HepG2 (cell line): ENCODE results near the gene COQ8B. TPM values are rescaled to one million over a fixed set of nuclear protein-coding genes. Genes with fewer than 3 reads are reported as not detected.

Source experiments
- ATAC-seq: fragments of 200-7000 bp; cut with Tn5 transposase; 3 replicates; pipeline ENCODE4 v1.9.1; 2020; ENCODE audit warnings: mild to moderate bottlenecking, moderate library complexity
- BruUV-seq: library from RNA; stranded (reverse); fragments of 400-500 nt; replicated peaks from 2 replicates; lab custom pipeline; 2021; lab: Mats Ljungman, UMichigan
- CTCF ChIA-PET: fragments of 300-600 bp; formaldehyde crosslinking; extraction: SDS; loops from one replicate; lab custom pipeline; 2021; ENCODE audit warnings: low total read pairs, inconsistent platforms, low intra/inter-chr PET ratio; lab: Yijun Ruan, JAX
- POLR2A ChIA-PET: fragments of 350-600 bp; sonication (Branson Sonifier 250); formaldehyde crosslinking; loops from one replicate; lab custom pipeline; 2020; ENCODE audit warnings: antibody characterized with exemption, inconsistent platforms; lab: Yijun Ruan, JAX
- DNase-seq: peaks from one replicate; pipeline ENCODE4 v3.0.0-alpha.2; 2015; ENCODE audit warnings: low spot score
- FAIRE-seq: peaks from 3 replicates; lab custom pipeline; 2011; peaks lifted over from hg19 to GRCh38; lab: Jason Lieb, UNC
- H2AFZ ChIP-seq: one replicate; pipeline ENCODE4 v1.6.1; 2011; ENCODE audit warnings: low read length, inconsistent platforms
- H3K27ac ChIP-seq: fragments of 300-600 bp; 3 replicates; pipeline ENCODE4 v1.8.0; 2011; ENCODE audit warnings: mixed run types, mild to moderate bottlenecking, mixed read lengths, low read length, inconsistent platforms; ENCODE audit not compliant: insufficient read depth; ENCODE audit errors: extremely low read length
- H3K27me3 ChIP-seq, 2 experiments: fragments of 200-600 bp in 1 of 2; 2 replicates in 1 of 2; 3 replicates in 1 of 2; pipeline versions ENCODE4 v1.6.0 to v1.8.0; 2011; ENCODE audit warnings: low read length in 2 of 2, mild to moderate bottlenecking in 2 of 2, moderate library complexity in 2 of 2, inconsistent platforms in 1 of 2; ENCODE audit not compliant: insufficient read depth in 2 of 2, control insufficient read depth in 1 of 2
- H3K36me3 ChIP-seq, 2 experiments: fragments of 200-600 bp in 1 of 2; replicated peaks in 1 of 2; 2 replicates in 1 of 2; 3 replicates in 1 of 2; pipeline versions ENCODE4 v1.5.1 to v1.8.0; 2011; ENCODE audit warnings: low read length in 2 of 2, inconsistent platforms in 1 of 2; ENCODE audit not compliant: insufficient read depth in 2 of 2, control insufficient read depth in 1 of 2
- H3K4me1 ChIP-seq: 2 replicates; pipeline ENCODE4 v1.5.1; 2012; ENCODE audit warnings: low read length, inconsistent platforms; ENCODE audit not compliant: insufficient read depth
- H3K4me2 ChIP-seq: 2 replicates; pipeline ENCODE4 v1.6.0; 2011; ENCODE audit warnings: low read depth, low read length, inconsistent platforms
- H3K4me3 ChIP-seq, 3 experiments: fragments of 200-600 bp in 1 of 3; sonication (generic), shearing (Covaris generic) in 1 of 3; replicated peaks in 1 of 3; 2 replicates each; pipeline ENCODE4 v1.5.1; 2011 to 2016; ENCODE audit warnings: low read length in 3 of 3, inconsistent platforms in 2 of 3, low read depth in 2 of 3, mild to moderate bottlenecking in 2 of 3, control low read depth in 1 of 3, mixed read lengths in 1 of 3; ENCODE audit not compliant: insufficient read depth in 1 of 3
- H3K79me2 ChIP-seq: one replicate; pipeline ENCODE4 v1.6.1; 2011; ENCODE audit warnings: low read length, inconsistent platforms; ENCODE audit not compliant: insufficient read depth
- H3K9ac ChIP-seq: 2 replicates; pipeline ENCODE4 v1.6.0; 2011; ENCODE audit warnings: mild to moderate bottlenecking, low read depth, low read length, inconsistent platforms; ENCODE audit not compliant: insufficient read depth
- H3K9me3 ChIP-seq: 2 replicates; pipeline ENCODE4 v1.5.1; 2012; ENCODE audit warnings: mild to moderate bottlenecking, low read length
- H4K20me1 ChIP-seq: 2 replicates; pipeline ENCODE4 v1.6.0; 2011; ENCODE audit warnings: inconsistent platforms, mild to moderate bottlenecking, low read length, moderate library complexity; ENCODE audit not compliant: insufficient read depth
- HNF4G ChIP-seq, 2 experiments: sonication (generic) in 1 of 2; formaldehyde crosslinking in 1 of 2; IDR thresholded peaks; 2 replicates each; pipeline versions ENCODE4 v1.4.0 to v1.6.1; 2011 to 2020; ENCODE audit warnings: borderline replicate concordance in 2 of 2, low read depth in 2 of 2, mild to moderate bottlenecking in 2 of 2, low read length in 1 of 2, missing genetic modification reagents in 1 of 2, moderate library complexity in 1 of 2
- MIER2 ChIP-seq: IDR thresholded peaks from 2 replicates; pipeline ENCODE4 v1.6.1; 2016; ENCODE audit warnings: missing biosample characterization, missing genetic modification reagents
- PCBP1 ChIP-seq: fragments of 200-400 bp; formaldehyde crosslinking; IDR thresholded peaks from 2 replicates; pipeline ENCODE4 v1.6.1; 2017; ENCODE audit warnings: mild to moderate bottlenecking, low read depth, low read length, borderline replicate concordance
- POLR2G ChIP-seq: fragments of 200-400 bp; formaldehyde crosslinking; IDR thresholded peaks from 2 replicates; pipeline ENCODE4 v1.6.1; 2018; ENCODE audit warnings: mild to moderate bottlenecking, low read depth, low read length, moderate library complexity
- RBM22 ChIP-seq: fragments of 200-400 bp; formaldehyde crosslinking; optimal IDR thresholded peaks from 2 replicates; pipeline ENCODE3; 2017; ENCODE audit warnings: mild to moderate bottlenecking, low read length, moderate library complexity
- SMAD9 ChIP-seq: sonication (generic); formaldehyde crosslinking; IDR thresholded peaks from 2 replicates; pipeline ENCODE4 v1.5.1; 2020; ENCODE audit warnings: mild to moderate bottlenecking, missing genetic modification reagents
- ZFP82 ChIP-seq: sonication (generic); formaldehyde crosslinking; IDR thresholded peaks from 2 replicates; pipeline ENCODE4 v1.5.1; 2020; ENCODE audit warnings: mild to moderate bottlenecking, missing genetic modification reagents, borderline replicate concordance
- ZNF124 ChIP-seq: sonication (generic); formaldehyde crosslinking; IDR thresholded peaks from 2 replicates; pipeline ENCODE4 v1.4.0; 2020; ENCODE audit warnings: missing genetic modification reagents
- ZNF564 ChIP-seq: sonication (generic); formaldehyde crosslinking; IDR thresholded peaks from 2 replicates; pipeline ENCODE4 v1.8.1; 2023; ENCODE audit warnings: mild to moderate bottlenecking, missing genetic modification reagents
- ZNF629 ChIP-seq: sonication (generic); formaldehyde crosslinking; conservative IDR thresholded peaks from 2 replicates; pipeline ENCODE4 v1.5.0; 2020; ENCODE audit warnings: missing genetic modification reagents
- ZNF883 ChIP-seq: sonication (generic); formaldehyde crosslinking; IDR thresholded peaks from 2 replicates; pipeline ENCODE4 v1.5.1; 2020; ENCODE audit warnings: mild to moderate bottlenecking, missing genetic modification reagents; ENCODE audit errors: not compliant biosample characterization
- WGBS: methylation state at CpG from one replicate; pipeline ENCODE4 v1.1.6; 2017; ENCODE audit warnings: low lambda C conversion rate; 5-methylcytosine and 5-hydroxymethylcytosine counted together
- in situ Hi-C: cut with HindIII; loops from 2 replicates; pipeline ENCODE4 v1.10.0; 2017; ENCODE audit warnings: low pct_unique_long_range_greater_than_20kb; ENCODE audit not compliant: extremely low pct_ligation_motif_present
- intact Hi-C: fragments of 100-400 bp; cut with micrococcal nuclease; formaldehyde crosslinking; loops from one replicate; pipeline ENCODE4 v1.10.0; 2022; ENCODE audit not compliant: unreplicated experiment
- polyA plus RNA-seq, 8 experiments: library from polyadenylated mRNA; depleted of rRNA in 3 of 8; stranded (reverse) in 7 of 8; unstranded in 1 of 8; fragments of >200 nt; fragmentation: Illumina TruSeq in 4 of 8; extraction: Trizol in 4 of 8; gene quantifications; 2 replicates each; pipeline versions ENCODE4 v1.2.1 to v1.2.3, GENCODE V29; 2011 to 2016; ENCODE audit warnings: low read depth in 4 of 8, missing spikeins in 1 of 8, mixed read lengths in 1 of 8; ENCODE audit not compliant: insufficient read depth in 1 of 8
- total RNA-seq, 5 experiments: library from RNA; depleted of rRNA; stranded (reverse); fragments of >200 nt; fragmentation: Illumina TruSeq; extraction: Trizol; gene quantifications; 2 replicates each; pipeline ENCODE4 v1.2.3, GENCODE V29; 2016; ENCODE audit warnings: low read depth in 1 of 5
- TF ChIP-seq, protein P1 (sequence below): sonication (generic); formaldehyde crosslinking; IDR thresholded peaks from 2 replicates; pipeline ENCODE4 v1.4.0; 2020; ENCODE audit warnings: missing genetic modification reagents

Gene COQ8B
- total and polyA plus RNA-seq, 2 of the 13 experiments (the other 11 are each of a cell fraction or from before 2014, with no cell fraction given), result 12.3 to 17.2 TPM

GRCh38 chr19:40741527-40742390, 25.1 kb upstream of the COQ8B start:
- WGBS, result 97% methylated on average over 3 of the region's 10 CpGs
- Histone ChIP-seq H3K79me2 (no peaks in the 10 kb centered on the region), H3K27ac (no peak overlapping the region), H4K20me1 (no peaks in the 10 kb centered on the region), H3K9ac (no peak overlapping the region), H2AFZ (no peak overlapping the region), H3K4me2 (no peak overlapping the region), H3K4me3 (no peak overlapping the region), H3K36me3 (peaks cover 8 to 26% of the 10 kb centered on the region in 2 experiments), H3K27me3 (no peaks in the 10 kb centered on the region), H3K4me1 (peaks cover 23% of the 10 kb centered on the region), H3K9me3 (no peaks in the 10 kb centered on the region)
- TSS peak; percentile 33 for BruUV-seq
- in situ Hi-C loops, result no loop called here
- FAIRE-seq (no peak), DNase-seq (no peak), ATAC-seq (no peak)
- POLR2A ChIA-PET, result interaction anchor here (0.6 to 2.3 kb wide), 6 partner anchors 8 to 53 kb away, joined by 3 to 8 read pairs (median 3); partner anchors contain the start of genes ACTMAP, COQ8B, ITPKC and RAB4B
- CTCF ChIA-PET, result no interaction called here
- TF ChIP-seq ZNF629 (peak; percentile 65), RBM22 (peak; percentile 35), SMAD9 (CRISPR knock-in tag) (no peak), POLR2G (0 out of 2 replicates have a peak, but pooled peaks have one; percentile 5)
- intact Hi-C loops, result no loop called here

GRCh38 chr19:40740747-40741146, 24.1 kb upstream of the COQ8B start:
- 98% methylated on average over 6 of the region's 6 CpGs for WGBS
- no peak overlapping the region for H3K27ac ChIP-seq
- CTCF ChIA-PET, result no interaction called here
- ATAC-seq, result no peak
- POLR2A ChIA-PET, result interaction anchor here (1.1 to 1.4 kb wide), 3 partner anchors 10 to 24 kb away, joined by 3 read pairs; partner anchors contain the start of genes ACTMAP, COQ8B, ITPKC and SNRPA
- DNase-seq, result no peak
- intact Hi-C loops, result no loop called here
- H3K27me3 ChIP-seq, result no peaks in the 10 kb centered on the region
- H3K9ac ChIP-seq, result no peak overlapping the region
- no peaks in the 10 kb centered on the region for H3K9me3 ChIP-seq
- H2AFZ ChIP-seq, result no peak overlapping the region
- no peak overlapping the region for H3K4me2 ChIP-seq
- no peak for FAIRE-seq
- H3K36me3 ChIP-seq, result peaks cover 11 to 30% of the 10 kb centered on the region in 2 experiments
- H3K4me1 ChIP-seq, result peaks cover 19% of the 10 kb centered on the region
- no TSS peak for BruUV-seq
- in situ Hi-C loops, result no loop called here
- H4K20me1 ChIP-seq, result no peaks in the 10 kb centered on the region
- no peaks in the 10 kb centered on the region for H3K79me2 ChIP-seq
- H3K4me3 ChIP-seq, result no peak overlapping the region
- TF ChIP-seq ZFP82 (CRISPR knock-in tag) (no peak), PCBP1 (no peak), MIER2 (CRISPR knock-in tag) (no peak), ZNF883 (CRISPR knock-in tag) (no peak), ZNF124 (CRISPR knock-in tag) (no peak), HNF4G (IDR thresholded peaks at IDR 0.05; ENCODE audit: borderline replicate concordance, low read depth, low read length) (no peak), HNF4G (CRISPR knock-in tag; IDR thresholded peaks at IDR 0.05; ENCODE audit: borderline replicate concordance, low read depth) (no peak), ZNF564 (CRISPR knock-in tag) (no peak)
- TF ChIP-seq, protein P1, sequence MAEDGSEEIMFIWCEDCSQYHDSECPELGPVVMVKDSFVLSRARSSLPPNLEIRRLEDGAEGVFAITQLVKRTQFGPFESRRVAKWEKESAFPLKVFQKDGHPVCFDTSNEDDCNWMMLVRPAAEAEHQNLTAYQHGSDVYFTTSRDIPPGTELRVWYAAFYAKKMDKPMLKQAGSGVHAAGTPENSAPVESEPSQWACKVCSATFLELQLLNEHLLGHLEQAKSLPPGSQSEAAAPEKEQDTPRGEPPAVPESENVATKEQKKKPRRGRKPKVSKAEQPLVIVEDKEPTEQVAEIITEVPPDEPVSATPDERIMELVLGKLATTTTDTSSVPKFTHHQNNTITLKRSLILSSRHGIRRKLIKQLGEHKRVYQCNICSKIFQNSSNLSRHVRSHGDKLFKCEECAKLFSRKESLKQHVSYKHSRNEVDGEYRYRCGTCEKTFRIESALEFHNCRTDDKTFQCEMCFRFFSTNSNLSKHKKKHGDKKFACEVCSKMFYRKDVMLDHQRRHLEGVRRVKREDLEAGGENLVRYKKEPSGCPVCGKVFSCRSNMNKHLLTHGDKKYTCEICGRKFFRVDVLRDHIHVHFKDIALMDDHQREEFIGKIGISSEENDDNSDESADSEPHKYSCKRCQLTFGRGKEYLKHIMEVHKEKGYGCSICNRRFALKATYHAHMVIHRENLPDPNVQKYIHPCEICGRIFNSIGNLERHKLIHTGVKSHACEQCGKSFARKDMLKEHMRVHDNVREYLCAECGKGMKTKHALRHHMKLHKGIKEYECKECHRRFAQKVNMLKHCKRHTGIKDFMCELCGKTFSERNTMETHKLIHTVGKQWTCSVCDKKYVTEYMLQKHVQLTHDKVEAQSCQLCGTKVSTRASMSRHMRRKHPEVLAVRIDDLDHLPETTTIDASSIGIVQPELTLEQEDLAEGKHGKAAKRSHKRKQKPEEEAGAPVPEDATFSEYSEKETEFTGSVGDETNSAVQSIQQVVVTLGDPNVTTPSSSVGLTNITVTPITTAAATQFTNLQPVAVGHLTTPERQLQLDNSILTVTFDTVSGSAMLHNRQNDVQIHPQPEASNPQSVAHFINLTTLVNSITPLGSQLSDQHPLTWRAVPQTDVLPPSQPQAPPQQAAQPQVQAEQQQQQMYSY (CRISPR knock-in tag), result no peak
